A673 (cell line): ENCODE measurements around the gene CNFN.

Experiments
- EZH2 ChIP-seq: fragments of 200-600 bp; sonication (generic); IDR thresholded peaks from 2 replicates; pipeline ENCODE4 v1.6.1; 2017; ENCODE audit warnings: borderline replicate concordance, low read depth, mild to moderate bottlenecking, mixed read lengths, antibody characterized with exemption, low read length; ENCODE audit not compliant: poor library complexity, severe bottlenecking
- TF ChIP-seq, protein P1 (sequence below): fragments of 300-800, 200-600 bp; sonication (generic); conservative IDR thresholded peaks from 2 replicates; pipeline ENCODE4 v1.5.1; 2017; ENCODE audit warnings: low read depth, mild to moderate bottlenecking, antibody characterized with exemption, low read length, moderate library complexity, mixed read lengths

GRCh38 chr19:42397263-42398166 is 7.4 kb upstream of the CNFN start:
- TF ChIP-seq, protein P1, sequence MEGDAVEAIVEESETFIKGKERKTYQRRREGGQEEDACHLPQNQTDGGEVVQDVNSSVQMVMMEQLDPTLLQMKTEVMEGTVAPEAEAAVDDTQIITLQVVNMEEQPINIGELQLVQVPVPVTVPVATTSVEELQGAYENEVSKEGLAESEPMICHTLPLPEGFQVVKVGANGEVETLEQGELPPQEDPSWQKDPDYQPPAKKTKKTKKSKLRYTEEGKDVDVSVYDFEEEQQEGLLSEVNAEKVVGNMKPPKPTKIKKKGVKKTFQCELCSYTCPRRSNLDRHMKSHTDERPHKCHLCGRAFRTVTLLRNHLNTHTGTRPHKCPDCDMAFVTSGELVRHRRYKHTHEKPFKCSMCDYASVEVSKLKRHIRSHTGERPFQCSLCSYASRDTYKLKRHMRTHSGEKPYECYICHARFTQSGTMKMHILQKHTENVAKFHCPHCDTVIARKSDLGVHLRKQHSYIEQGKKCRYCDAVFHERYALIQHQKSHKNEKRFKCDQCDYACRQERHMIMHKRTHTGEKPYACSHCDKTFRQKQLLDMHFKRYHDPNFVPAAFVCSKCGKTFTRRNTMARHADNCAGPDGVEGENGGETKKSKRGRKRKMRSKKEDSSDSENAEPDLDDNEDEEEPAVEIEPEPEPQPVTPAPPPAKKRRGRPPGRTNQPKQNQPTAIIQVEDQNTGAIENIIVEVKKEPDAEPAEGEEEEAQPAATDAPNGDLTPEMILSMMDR = no peak
- TF ChIP-seq EZH2 = no peak
